GM18511 (cell line): ENCODE results near the gene CREB1.
A peak's percentile ranks its signal among the peaks of the same experiment; 100 is the strongest.
"Not testable (repeated sequence)": the region's sequence is repeated elsewhere in the genome, so short reads cannot be mapped to it uniquely, and the experiment has no call there.

Experiments used
- ATAC-seq: cut with Tn5 transposase; IDR thresholded peaks from one replicate; pipeline ENCODE4 v1.9.1; 2021; ENCODE audit warnings: mild to moderate bottlenecking, moderate library complexity; ENCODE audit not compliant: unreplicated experiment

Gene CREB1

DNA sequence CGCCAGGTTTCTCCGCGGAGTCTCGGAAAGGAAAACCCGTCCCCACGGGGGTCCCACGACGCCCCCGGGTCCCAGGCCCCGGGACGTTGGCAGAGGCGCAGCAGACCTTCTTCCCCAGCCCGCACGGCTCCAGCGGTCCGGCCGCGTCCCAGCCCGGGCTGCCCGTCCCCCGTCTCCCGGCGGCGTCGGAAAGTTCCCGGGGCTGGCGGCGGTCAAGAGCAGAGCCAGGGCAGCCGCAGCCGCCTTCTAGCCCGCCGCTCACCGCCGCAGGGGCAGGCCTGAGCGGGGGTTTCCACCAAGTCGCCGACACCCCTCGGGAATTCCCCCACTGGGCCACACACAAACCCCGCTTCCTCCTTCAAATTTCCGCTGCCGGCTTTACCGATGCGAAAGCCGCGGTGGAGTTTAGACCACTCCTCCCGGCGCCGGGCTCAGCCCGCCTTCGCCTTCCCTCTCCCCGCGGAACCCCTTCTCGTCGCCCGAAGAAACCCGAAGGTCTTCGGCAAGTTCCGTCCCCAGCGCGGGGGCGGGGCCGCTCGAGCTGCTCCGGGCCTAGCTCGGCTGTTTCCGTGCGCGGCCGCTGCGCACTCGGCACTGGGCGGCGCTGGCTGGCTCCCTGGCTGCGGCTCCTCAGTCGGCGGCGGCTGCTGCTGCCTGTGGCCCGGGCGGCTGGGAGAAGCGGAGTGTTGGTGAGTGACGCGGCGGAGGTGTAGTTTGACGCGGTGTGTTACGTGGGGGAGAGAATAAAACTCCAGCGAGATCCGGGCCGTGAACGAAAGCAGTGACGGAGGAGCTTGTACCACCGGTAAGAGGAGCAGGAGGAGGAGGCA lies at the start of gene CREB1:
TSS of gene CREB1 (plus strand) at position 633 of the 830 bp plus-strand sequence. CDS start 25,674 bp downstream, outside the sequence.
- ATAC-seq: peak; percentile 84

DNA sequence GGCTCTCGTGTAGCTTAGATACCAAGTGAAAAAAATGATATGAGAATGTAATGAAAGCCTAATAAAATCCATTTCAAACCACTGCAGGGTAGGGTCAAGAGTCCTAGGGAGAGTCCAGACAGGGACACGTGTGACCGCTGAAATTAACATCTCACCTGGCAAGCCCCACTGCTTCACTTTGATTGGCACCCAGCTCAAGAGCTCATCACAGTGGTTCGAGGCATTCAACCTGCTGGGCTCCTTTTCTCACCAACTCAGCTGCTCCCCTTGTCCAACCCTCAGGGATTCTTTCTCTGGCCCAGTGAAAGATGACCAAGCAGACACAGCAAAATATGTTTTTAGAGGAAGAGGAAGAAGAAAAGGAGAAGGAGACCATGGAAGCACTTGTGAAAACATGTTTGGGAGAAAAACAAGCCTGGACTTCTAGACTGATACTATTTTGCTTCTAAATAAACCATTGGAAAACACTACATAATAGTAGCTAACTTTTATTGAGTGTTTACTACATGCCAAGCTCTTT lies 49.2 kb upstream of the CREB1 start:
- no peak for ATAC-seq

DNA sequence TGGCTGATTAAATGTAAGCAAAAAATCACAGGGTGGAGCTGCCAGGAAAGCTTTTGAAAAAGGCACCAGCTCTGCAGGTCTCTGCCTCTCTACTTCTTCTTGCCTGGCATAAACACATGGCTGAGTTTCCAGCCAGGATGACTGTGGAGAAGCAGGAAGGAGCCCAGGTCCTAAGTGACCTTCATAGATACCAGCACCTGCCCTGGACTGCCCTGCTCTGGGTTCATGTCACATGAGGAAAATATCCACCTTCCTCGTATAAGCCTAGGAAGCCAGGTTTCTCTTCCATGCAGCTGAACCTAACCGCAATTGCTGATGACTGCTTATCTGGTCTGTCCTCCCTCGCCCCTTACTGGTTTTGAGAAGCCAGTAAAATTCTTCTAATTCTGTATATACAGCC lies 47.8 kb upstream of the CREB1 start:
- no peak for ATAC-seq

DNA sequence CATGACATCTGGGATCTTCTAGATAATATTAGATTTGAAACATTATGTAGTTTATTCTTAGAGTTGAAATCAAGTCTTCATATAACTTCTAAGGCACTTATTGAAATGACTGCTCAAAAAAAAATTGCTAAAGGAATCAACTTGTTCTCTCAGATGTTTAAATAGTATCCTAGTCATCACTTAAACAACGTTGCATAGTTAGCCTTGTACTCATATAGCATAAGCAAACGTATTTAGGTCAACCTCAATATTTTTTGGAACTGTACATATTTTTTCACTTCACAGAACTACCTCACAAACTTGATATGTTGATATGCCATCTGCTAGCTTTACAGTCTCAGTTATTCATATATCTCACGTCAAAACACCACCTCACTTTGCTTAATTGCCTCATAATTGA lies 47.1 kb upstream of the CREB1 start:
- ATAC-seq: no peak

DNA sequence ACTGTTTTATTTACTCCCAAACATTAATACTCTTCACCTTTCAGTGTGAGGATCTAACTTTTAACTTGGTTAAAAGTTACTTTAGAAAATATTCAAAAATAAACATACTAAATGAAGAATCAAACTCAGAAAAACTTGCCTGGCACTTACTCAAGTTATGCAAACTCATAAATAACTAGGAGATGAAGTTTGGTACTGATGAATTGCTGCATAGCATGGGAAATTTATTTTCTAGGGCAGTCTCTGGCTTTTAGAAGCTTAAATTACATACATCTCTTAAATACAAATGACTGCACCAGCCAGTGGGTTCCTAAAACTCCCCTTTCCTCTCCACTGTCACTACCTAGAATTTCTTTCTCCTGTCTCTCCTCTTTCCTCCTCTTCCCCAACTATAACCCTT lies 46.7 kb upstream of the CREB1 start:
- ATAC-seq: no peak

DNA sequence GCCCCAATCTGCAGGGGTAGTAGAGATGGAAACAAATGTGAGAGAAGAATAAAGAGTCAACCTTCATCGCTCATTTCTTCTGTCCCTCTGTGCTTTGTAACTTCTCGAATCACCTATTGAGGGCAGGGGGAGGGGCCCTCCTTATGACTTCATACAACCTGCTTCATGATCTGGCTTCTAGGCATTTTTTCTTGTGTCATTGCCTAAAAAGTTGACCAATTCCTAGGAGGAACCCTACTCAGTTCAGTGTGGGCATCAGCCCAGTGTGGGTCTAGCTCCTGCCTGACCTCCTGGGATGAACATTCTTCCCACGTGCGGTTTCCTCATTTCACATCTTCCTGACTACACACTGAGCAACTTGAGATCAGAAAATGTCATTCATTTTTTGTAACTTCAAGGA lies 46.3 kb upstream of the CREB1 start:
- ATAC-seq: no peak

DNA sequence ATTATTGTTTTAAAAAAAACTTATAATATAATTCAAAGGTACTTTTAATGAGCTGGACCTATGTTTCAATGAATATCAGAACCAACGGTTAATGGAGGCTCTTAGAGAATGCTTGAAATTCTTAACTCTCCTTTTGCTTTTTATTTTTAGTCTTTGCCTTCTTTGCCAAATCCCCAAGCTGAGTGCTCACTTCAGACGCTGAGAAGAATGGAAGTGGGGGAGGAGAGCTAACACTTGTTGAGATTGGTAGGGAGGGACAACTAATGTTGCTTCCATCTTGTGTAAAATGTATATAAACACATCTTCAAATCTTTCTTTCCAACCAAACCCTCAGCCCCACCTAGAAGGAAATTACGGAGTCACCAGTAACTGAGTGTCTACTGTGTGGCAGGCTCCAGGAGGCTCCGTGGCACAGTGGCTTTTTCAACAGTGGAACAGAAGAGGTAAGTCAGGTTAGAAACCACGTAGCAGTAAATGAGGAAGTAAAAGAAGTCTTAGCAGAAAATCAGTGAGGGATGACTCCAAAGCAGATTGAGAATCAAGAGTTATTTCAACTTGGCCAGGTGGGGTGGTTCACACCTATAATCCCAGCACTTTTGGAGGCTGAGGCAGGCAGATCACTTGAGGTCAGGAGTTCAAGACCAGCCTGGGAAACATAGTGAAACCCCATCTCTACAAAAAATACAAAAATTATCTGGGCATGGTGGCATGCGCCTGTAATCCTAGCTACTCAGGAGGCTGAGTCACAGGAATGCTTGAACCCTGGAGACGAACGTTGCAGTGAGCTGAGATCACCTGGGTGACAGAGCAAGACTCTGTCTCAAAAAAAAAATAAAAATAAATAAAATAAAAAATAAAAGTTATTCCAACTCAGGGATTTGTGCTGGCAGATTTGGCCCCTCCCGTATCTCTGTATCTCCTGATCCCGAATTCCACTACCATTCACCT lies 45.0 kb upstream of the CREB1 start:
- ATAC-seq: peak; percentile 87

DNA sequence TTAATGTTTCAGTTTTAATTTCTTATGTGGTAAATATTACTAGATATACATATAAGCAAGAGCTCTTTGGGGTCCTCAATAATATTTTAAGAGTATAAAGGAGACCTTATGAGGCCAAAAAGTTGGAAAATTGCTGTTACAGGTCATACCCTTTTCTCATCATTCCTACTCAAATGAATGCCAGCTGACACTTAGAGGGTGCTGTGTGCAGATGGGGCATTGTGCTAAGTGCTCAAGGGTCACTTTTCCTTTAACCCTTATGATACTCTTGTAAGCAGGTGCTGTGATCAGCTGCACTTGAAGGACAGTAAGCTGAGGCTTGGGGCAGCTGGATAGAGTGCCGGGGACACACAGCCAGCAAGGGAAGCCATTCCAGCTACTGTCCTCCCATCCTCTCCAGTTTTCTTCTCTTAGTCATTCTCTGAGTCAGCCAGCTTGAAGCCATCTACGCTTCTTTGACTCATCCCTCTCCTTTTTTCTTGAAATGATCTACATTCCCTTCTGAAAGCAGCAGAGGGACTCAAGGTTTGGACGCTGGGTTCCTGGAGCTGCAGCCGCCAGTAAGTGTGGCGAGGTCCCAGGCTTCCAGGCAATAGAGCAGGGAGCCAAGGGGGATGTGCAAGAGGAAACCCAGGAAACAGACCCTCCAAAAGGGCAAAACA lies 42.0 kb upstream of the CREB1 start:
- no peak for ATAC-seq

DNA sequence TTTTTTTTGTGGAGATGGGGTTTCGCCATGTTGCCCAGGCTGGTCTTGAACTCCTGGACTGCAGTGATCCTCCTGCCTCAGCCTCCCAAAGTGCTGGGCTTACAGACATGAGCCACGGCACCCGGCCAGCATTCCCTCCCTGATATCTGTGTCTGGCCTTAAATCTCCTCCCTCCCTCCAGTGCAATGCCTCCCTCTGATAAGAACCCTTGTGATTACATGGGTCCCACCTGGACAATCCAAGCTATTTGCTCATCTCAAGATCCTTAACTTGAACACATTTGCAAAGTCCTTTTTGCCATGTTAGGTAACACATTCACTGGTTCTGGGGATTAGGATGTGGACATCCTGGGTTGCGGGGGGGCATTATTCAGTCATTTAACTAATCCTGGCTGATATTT lies 40.5 kb upstream of the CREB1 start:
- ATAC-seq: no peak

DNA sequence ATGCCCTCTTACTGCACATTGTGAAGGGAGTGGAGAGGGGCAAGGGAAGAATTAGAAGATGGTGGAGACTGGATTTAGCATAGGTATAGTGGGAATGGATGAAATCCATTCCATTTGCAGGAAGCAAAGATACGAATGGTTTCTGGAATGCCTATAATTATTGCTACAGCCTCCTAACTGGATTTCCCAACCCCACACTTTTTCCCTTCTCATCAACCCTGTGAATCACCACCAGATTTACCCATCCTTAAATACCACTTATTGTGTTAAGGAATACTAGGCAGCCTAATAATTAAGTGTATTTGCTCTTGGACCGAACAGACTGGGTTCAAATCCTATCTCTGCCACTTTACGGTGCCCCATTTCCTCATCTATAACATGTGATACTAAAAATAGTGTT lies 39.3 kb upstream of the CREB1 start:
- no peak for ATAC-seq

DNA sequence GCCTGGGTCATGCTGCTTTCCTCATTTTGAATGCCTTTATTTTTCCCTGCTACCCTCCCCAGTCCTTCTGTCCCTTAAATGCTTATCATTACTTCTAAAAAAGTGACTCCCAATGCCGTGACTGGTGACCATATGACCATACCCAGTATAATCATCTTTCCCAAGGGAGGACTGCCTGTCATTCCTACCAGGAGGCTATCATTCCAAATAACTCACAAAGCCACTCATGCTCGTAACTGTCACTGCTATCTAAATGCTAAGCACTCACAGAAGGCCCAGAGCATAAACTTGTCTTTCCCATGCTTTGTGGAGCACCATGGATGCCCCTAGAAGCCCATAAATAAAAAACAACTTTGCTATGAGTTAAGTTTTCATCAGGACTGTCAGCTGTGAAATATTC lies 38.7 kb upstream of the CREB1 start:
- ATAC-seq: no peak

DNA sequence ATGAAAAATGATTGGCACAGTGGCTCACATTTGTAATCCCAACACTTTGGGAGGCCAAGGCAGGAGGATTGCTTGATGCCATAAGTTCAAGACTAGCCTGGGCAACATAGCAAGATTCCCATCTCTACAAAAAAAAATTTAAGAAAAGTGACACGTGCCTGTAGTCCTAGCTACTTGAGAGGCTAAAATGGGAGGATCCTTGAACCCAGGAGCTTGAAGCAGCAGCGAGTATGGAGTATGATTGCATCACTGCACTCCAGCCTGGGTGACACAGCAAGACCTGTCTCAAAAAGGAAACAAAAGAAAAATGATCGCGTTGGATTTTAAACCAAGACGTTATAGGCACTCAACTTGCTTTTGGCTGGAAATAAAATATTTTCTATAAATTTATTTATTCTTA lies 37.8 kb upstream of the CREB1 start:
- ATAC-seq: no peak

DNA sequence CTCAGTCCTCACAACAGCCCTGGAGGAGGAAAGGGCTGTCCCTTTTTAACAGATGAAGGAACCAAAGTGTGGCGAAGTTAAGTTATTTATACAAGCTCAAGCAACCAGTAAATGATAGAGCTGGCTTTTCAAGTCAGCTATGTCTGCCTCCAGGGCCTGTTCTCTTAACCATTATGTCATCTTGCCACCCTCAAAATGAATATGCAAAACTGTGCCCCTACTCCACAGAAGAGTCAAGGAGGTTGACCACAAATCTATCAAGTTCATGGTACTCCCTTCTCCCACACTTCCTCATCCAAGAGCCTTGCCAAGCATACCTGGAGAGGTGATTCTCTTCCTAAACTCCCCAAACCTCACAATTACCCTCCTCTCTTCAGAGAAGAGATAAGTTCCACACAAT lies 37.3 kb upstream of the CREB1 start:
- peak; percentile 55 for ATAC-seq

DNA sequence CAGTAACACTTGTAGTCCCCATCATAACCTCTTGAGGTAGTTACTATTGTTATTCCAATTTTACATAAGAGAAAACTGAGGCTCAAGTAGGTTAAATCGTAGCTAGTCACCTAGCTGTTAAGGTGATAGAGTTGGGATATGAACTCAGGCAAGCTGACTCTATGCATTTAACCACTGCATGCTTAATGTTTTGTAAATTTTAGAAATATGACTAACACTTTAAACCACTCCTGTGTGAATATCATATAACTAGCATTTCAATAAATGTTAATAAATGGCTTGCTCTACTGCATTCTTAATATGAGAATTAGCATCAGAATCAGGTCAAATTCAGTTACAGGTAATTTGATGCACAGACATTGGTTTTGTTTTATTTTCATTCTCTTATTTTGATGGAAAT lies 35.6 kb upstream of the CREB1 start:
- ATAC-seq: no peak

DNA sequence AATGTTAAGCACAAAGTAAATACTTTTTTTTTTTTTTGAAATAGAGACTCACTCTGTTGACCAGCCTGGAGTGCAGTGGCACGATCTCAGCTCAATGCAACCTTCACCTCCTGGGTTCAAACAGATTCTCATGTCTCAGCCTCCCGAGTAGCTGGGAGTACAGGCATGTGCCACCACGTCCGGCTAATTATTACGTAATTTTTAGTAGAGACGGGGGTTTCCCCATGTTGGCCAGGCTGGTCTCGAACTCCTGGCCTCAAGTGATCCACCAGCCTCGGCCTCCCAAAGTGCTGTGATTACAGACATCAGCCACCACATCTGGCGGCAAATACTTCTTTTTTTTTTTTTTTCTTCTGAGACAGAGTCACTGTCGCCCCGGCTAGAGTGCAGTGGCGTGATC lies 32.8 kb upstream of the CREB1 start:
- not testable (repeated sequence) for ATAC-seq

DNA sequence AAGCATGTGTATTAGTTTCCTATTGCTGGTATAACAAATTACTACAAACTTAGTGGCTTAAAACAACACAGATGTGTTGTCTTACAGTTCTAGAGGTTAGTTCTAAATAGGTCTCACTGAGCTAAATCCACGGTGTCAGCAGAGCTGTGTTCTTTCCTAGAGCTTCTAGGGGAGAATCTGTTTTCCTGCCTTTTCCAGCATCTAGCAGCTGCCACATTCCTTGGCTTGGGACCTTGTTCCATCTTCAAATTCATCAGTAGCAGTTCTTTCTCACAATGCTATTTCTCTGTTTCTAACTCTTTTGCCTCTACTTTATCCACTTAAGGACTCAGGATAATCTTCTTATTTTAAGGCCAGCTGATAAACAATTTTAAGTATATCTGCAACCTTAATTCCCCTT lies 32.2 kb upstream of the CREB1 start:
- no peak for ATAC-seq

DNA sequence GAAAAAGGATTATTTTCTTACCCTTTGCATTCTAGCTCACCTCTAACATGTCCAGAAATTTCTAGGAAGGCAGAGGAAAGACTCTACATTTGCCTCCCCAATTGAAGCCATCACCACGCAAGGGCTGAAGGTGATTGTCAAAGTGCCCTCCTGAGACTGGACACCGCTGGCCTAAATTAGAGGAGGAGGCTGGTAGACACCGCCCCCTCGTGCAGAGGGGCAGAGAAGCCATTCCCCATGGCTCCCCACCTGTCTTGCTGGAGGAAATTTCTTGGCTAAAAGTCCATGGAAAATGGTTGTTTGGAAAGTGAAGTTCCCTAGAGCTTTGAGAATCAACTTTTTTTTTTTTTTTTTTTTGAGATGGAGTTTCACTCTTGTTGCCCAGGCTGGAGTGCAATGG lies 31.3 kb upstream of the CREB1 start:
- ATAC-seq: no peak

DNA sequence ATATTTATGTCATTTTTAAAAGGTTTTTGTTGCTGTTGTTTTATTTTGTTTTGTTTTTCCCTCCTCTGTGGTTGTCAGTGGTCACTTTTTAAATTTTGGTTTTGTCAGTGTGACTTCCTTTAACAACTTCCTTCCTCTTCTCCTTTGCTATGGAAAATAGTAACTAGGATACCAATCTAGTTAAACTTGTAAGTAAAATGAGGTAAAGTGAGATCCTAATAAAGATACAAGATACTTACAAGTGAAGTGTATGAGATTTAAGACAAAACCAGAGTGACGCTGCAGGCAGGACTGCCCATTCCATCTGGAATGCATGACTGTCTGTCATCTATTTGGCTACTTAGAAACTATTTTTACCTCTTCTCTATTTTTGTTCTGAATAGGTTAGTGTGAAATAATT lies 30.6 kb upstream of the CREB1 start:
- ATAC-seq: no peak

DNA sequence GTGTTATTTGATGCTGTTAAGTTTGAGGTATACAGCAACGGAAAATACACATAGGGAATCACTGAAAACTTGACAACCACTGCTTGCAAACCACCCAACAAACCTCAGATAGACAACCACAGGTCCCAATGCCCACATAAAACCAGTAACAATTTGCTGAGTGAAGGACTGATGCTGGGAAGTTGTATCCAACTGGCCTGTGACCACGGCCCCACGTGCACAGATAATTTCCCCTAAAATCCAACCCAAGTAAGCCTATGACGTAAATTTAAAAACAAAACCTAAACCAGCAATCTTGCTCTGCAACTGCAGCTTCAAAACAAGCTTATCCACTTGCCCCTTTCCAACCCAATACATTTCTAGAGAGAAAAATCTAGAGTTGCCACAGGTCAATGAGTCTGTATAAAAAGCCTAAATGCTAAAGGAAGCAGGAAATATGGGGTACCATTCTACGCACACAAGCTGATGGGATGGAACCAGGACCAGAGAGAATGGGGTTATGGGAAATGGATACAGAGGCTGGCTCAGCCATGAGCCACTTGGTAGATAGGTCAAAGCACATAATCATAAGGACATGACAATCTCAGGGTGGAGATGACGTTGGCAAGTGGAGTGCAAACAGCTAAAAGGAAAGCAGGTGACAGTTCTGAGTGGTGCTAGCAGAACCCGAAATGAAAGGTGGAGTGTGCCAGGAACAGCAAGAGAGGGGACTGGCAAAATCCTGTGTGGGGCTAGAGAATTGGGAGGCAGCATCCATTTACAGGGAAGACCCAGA lies 27.8 kb upstream of the CREB1 start:
- no peak for ATAC-seq

DNA sequence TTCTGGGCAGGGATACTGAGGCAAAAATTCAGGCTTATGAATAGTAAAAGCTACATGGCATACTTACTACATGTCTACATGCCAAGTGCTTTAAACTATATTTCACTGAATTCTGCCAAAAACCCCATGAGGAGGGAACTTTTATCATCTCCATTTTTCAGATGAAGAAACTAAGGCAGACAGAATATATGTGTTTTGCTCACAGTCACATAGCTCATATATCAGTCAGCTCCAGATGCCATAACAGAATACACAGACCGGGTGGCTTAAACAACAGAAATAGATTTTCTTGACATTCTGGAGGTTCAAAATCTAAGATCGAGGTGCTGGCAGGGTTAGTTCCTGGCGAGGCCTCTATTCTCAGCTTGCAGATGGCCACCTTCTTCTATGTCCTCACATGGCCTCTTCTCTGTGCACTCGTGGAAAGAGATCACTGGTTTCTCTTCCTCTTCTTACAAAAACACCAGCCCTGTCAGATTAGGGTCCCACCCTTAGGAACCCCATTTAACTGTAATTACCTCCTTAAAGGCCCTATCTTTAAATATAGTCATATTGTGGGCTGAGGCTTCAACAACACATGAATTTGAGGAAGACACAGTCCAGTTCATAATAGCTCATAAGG lies 27.1 kb upstream of the CREB1 start:
- peak; percentile 67 for ATAC-seq
